Measurements from ENCODE around the gene SS18L1.

- no peak for TF ChIP-seq CTCF (conservative IDR thresholded peaks at IDR 0.05)
- TF ChIP-seq ZFX (IDR thresholded peaks at IDR 0.05), result no peak
Observed at GRCh38 chr20:62160876-62161275, 17.3 kb downstream of the SS18L1 start.

All from C4-2B (cell line).